ENCODE results near the gene NFIA. TPM values are rescaled to one million over a fixed set of nuclear protein-coding genes. Genes with fewer than 3 reads are reported as not detected.

Gene NFIA
- total and polyA plus RNA-seq, 2 of the 13 experiments (the other 11 are each of a cell fraction or from before 2014, with no cell fraction given), result 14.7 to 28.5 TPM

GRCh38 chr1:61337037-61337436 is 254.7 kb downstream of the NFIA start (continued):
- no peak for TF ChIP-seq AHDC1 (CRISPR knock-in tag; IDR thresholded peaks at IDR 0.05; ENCODE audit: borderline replicate concordance)
- no peak for TF ChIP-seq HOXD1 (CRISPR knock-in tag; IDR thresholded peaks at IDR 0.05)
- no peak for TF ChIP-seq ZNF543 (CRISPR knock-in tag; IDR thresholded peaks at IDR 0.05)
- TF ChIP-seq MAZ (IDR thresholded peaks at IDR 0.05; ENCODE audit: borderline replicate concordance, low read depth, low read length), result no peak
- TF ChIP-seq MAZ (CRISPR knock-in tag; IDR thresholded peaks at IDR 0.05; ENCODE audit: low read depth), result no peak
- no peak for TF ChIP-seq PPARG (CRISPR knock-in tag; conservative IDR thresholded peaks at IDR 0.05)
- TF ChIP-seq ELF3 (CRISPR knock-in tag; IDR thresholded peaks at IDR 0.05), result no peak
- TF ChIP-seq JDP2 (CRISPR knock-in tag; IDR thresholded peaks at IDR 0.05; ENCODE audit: borderline replicate concordance), result no peak
- TF ChIP-seq RARA (CRISPR knock-in tag; IDR thresholded peaks at IDR 0.05), result no peak
- TF ChIP-seq POLR2AphosphoS5 (IDR thresholded peaks at IDR 0.05; ENCODE audit: low read depth, low read length), result no peak
- no peak for TF ChIP-seq MATR3 (CRISPR knock-in tag; IDR thresholded peaks at IDR 0.05)
- TF ChIP-seq CTCF (CRISPR knock-in tag; IDR thresholded peaks at IDR 0.05), result peak; percentile 22; the same call in 1 of the 2 replicates
- TF ChIP-seq STAG1 (CRISPR knock-in tag; IDR thresholded peaks at IDR 0.05), result peak; percentile 17; the same call in 1 of the 2 replicates
- TF ChIP-seq ZNF703 (CRISPR knock-in tag; IDR thresholded peaks at IDR 0.05; ENCODE audit: borderline replicate concordance), result no peak
